T1000 (cell line): Measurements from ENCODE around the gene PFKFB1.

Source experiments
- DNase-seq: peaks from one replicate; lab custom pipeline; 2025; ENCODE audit warnings: mixed read lengths; lab: John Stamatoyannopoulos, UW

PFKFB1 gene

DNA sequence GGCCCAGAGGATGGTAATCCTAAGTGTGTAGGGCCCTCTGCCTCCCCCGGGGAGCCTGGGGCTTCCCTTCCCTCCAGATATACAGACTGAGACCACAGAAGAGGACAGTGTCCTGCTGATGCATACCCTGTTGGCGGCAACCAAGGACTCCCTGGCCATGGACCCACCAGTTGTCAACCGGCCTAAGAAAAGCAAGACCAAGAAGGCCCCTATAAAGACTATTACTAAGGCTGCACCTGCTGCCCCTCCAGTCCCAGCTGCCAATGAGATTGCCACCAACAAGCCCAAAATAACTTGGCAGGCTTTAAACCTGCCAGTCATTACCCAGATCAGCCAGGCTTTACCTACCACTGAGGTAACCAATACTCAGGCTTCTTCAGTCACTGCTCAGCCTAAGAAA lies 71.4 kb downstream of the PFKFB1 start:
- no peak for DNase-seq

- peak; percentile 63 for DNase-seq
These were observed 72.5 kb downstream of the PFKFB1 start for GRCh38 chrX:54921427-54922021.

DNA sequence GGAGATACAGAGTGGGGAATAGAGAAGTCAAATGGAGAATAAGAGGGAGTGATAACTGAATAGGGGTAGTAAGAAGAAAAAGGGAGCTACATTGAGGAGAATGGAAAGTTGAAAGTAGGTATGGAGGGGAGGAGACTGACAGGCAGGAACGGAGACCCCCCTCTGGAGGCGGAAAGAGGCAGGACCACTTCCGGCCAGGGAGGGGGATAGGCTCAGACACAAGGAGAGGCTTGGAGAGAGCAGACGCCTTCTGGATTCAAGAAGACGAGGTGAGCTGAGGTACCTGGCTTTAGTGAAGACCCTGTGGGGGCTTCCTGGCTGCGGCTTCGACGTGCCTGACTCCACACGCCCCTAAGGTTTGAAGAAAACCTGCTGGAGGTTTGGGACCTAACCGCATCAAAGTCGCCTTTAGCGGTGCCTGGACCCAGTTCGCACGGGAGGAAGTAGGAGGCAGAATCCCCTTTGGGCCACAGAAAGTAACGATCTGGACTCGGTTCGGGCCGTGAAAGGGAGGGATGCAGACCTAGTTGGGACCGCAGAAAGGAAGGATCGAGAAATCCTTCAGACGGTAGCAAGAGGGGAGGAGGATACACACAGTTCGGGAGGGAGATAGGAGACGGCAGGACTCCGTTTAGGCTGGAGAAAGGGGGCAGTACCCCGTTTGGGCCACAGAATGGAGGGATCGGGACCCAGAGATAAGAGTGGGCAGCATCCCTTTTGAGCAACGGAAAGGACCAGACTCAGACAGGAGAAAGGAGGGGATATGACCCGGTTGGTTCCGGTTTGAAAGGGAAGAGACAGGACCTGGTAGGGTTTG lies 73.2 kb downstream of the PFKFB1 start, which contains the start of gene TRO:
Gene TRO (plus strand): TSS at position 215 of the 817 bp plus-strand sequence. CDS start 1,423 bp downstream, outside the sequence.
- no peak for DNase-seq

GRCh38 chrX:54909941-54910340 lies 84.0 kb downstream of the PFKFB1 start:
- no peak for DNase-seq

GRCh38 chrX:54894159-54894558 lies 99.8 kb downstream of the PFKFB1 start:
- DNase-seq: no peak

DNA sequence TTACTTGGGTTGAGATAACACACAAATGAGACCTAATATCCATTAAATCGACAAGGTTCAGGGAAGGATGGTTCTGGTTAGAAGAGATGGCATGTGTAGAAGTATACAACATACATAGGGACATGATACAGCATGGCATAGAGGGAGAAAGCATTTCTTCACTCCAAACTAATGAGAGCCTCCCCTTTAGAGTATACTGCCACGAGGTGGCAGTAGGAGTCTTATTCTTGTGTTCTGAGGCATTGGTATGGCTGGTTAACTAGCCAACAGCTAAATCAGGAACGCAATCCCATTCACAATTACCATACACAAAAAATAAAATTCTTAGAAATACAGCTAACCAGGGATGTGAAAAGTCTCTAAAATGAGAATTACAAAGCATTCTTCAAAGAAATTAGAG lies 102.4 kb downstream of the PFKFB1 start:
- DNase-seq: no peak

GRCh38 chrX:54885740-54886139 lies 108.2 kb downstream of the PFKFB1 start:
- no peak for DNase-seq
